ENCODE data around the gene DDX51. TPM values are rescaled to one million over a fixed set of nuclear protein-coding genes. Genes with fewer than 3 reads are reported as not detected.

DDX51 gene
- total RNA-seq, 2 donors from 2014 or later, result 18.3 to 23.4 TPM

DNA sequence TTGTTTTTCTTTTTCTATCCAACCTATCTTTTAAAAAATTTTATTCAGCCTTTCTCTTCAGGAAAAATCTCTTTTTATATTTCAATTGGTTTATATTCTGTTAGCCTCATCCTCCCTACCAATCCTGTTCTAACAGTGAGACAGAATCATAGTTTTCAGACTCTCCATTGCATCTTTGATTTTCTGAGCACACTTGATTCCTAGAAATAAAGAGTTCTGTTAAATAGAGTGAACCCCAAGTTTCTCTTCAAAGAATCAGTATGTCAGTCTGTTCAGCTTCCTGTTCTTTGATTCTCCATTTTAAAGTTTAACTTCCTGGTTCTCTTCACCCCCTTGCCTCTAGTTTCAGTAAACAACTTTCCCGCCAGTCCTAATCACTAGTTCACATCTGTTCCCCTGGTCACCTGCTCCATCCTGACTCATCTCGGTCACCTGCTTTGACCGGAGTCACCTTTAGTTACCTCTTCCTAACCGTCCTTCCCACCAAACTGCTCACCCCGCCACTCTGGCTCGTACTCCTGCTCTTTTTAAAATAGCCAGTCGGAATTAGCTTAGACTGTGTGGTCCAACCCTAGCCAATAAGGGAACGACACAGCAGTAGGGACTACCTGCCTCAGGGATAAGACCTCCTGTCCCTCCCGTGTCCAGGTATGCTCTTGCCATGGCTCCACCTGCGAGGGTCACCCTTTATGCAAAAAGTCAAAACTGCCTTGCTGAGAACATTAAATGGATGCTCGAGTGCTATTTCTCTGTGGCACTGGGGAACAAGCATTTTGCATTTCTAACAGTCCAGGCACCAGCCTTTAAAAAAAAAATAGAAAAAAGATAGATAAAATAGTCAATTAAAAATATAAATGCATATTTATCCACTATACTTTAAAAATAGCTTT lies 48.4 kb downstream of the DDX51 start:
- Mint-ChIP-seq H3K4me3 (no peak overlapping the region), H3K36me3 (ENCODE audit: insufficient read depth in 2 of 2) (peaks cover 8 to 26% of the 10 kb centered on the region in 2 donors), H3K4me1 (ENCODE audit: low read depth) (peaks cover 15% of the 10 kb centered on the region), H3K9me3 (peaks cover 4 to 7% of the 10 kb centered on the region in 2 donors), H3K27ac (no peak overlapping the region), H3K27me3 (ENCODE audit: low read depth) (no peaks in the 10 kb centered on the region)
- no peak for ATAC-seq (replicated peaks in 1 of 2)
- no peak for DNase-seq

DNA sequence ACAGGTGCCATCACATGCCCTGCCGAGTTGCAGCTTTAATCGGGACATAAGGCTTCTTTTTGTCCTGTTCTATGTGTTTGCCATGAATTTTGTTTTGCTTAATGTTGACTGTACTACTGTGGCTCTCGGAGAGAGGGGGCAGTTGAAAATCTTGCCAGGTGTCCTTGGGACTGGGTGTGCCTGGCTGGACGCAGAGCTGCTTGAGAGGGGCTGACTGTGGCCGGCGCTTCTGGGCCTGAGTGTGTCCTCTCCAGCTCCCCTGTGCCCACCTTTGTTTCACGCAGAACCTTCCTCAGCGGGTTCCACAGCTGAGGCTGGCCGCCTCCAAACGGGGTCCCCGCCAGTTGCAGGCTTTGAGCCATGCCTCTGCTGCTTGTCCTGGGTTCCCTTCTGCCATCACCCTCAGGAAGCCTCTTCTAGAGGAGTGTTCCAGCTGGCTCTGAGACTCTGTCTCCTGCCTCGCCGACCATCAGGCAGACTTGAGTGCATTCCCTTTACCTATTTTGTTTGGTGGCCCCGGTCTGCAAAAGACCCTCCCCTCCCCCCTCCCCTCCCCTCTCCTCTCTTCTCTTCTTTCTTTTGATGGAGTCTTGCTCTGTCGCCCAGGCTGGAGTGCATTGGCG lies 49.7 kb downstream of the DDX51 start:
- H3K36me3 Mint-ChIP-seq (ENCODE audit: insufficient read depth in 2 of 2), result peaks cover 8 to 35% of the 10 kb centered on the region in 2 donors

DNA sequence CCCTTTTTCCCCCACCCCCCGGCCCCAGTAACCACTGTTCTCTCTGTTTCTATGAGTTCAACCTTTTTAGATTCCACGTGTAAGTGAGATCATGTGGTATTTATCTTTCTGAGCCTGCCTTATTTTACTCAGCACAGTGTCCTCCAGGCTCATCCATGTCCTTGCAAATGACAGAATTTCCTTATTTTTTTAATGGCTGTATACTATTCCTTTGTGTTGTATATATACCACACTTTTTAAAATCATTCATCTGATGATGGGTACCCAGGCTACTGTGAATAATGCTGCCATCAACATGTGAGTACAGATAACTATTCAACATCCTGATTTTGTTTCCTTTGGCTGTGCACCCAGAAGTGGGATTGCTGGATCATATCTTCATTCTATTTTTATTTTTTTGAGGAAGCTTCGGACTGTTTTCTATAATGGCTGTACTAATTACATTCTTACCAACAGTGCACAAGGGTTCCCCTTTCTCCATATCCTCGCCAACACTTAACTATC lies 54.7 kb downstream of the DDX51 start:
- H3K27ac Mint-ChIP-seq, result no peak overlapping the region
- no peaks in the 10 kb centered on the region for H3K9me3 Mint-ChIP-seq
- no peak for ATAC-seq (replicated peaks in 1 of 2)
- no peak overlapping the region for H3K4me3 Mint-ChIP-seq
- H3K36me3 Mint-ChIP-seq (ENCODE audit: insufficient read depth in 2 of 2), result peaks cover 5 to 27% of the 10 kb centered on the region in 2 donors
- peaks cover 31% of the 10 kb centered on the region for H3K4me1 Mint-ChIP-seq (ENCODE audit: low read depth)
- H3K27me3 Mint-ChIP-seq (ENCODE audit: low read depth), result no peaks in the 10 kb centered on the region
- no peak for DNase-seq

More for the DNA sequence above, 49.7 kb downstream of the DDX51 start:
- H3K4me1 Mint-ChIP-seq (ENCODE audit: low read depth), result peaks cover 24% of the 10 kb centered on the region
- no peaks in the 10 kb centered on the region for H3K27me3 Mint-ChIP-seq (ENCODE audit: low read depth)
- no peak for ATAC-seq (replicated peaks in 1 of 2)
- no peak overlapping the region for H3K27ac Mint-ChIP-seq
- no peak overlapping the region for H3K4me3 Mint-ChIP-seq
- DNase-seq, result no peak
- H3K9me3 Mint-ChIP-seq, result peaks cover 4 to 7% of the 10 kb centered on the region in 2 donors

Other genes starting within 250 kb of the DDX51 start
- 10 to 100 TPM; 29.8 to 31.2 TPM for gene ULK1, start 249.7 kb downstream of the DDX51 start, total RNA-seq
- gene PUS1, start 215.0 kb downstream of the DDX51 start, total RNA-seq, result 10 to 100 TPM; 37.3 to 53.4 TPM
- 10 to 100 TPM; 51.7 to 52.3 TPM for gene EP400, start 194.4 kb downstream of the DDX51 start, total RNA-seq
- gene NOC4L, start 138 bp upstream of the DDX51 start, total RNA-seq, result 10 to 100 TPM; 19.4 to 21.2 TPM
- under 1 TPM; 0.42 to 0.53 TPM for gene GALNT9, start 185.3 kb upstream of the DDX51 start, total RNA-seq

All from activated T-cell treated with anti-CD3 and anti-CD28 coated beads, Interleukin-2, amount 50 U/mL, for 72 hours (primary cell).